SK-N-SH (cell line): ENCODE results near the gene PCDHA13. TPM values are rescaled to one million over a fixed set of nuclear protein-coding genes. Genes with fewer than 3 reads are reported as not detected.

Experiments used
- CTCF ChIA-PET: fragments of 300-600, 350-600 bp; formaldehyde crosslinking; extraction: SDS; loops from one replicate; lab custom pipeline; 2021; lab: Yijun Ruan, JAX
- POLR2A ChIA-PET: fragments of 350-600 bp; sonication (Branson Sonifier 250); formaldehyde crosslinking; extraction: SDS; loops from one replicate; lab custom pipeline; 2020; ENCODE audit warnings: antibody characterized with exemption, inconsistent platforms; lab: Yijun Ruan, JAX
- DNase-seq: peaks from one replicate; pipeline ENCODE4 v3.0.0; 2012
- H2AFZ ChIP-seq: fragments of 200-600 bp; sonication (generic); 2 replicates; pipeline ENCODE4 v1.8.1; 2016; ENCODE audit warnings: antibody characterized with exemption, mild to moderate bottlenecking, low read depth
- H3F3A ChIP-seq: fragments of 200-600 bp; sonication (generic); replicated peaks from 2 replicates; pipeline ENCODE3; 2016; ENCODE audit warnings: antibody characterized with exemption, mild to moderate bottlenecking; ENCODE audit not compliant: insufficient read depth
- H3K27ac ChIP-seq, 2 experiments: fragments of 200-500 bp in 1 of 2; fragments of 200-600 bp in 1 of 2; sonication (Bioruptor generic) in 1 of 2; sonication (generic), shearing (Covaris generic) in 1 of 2; 2 replicates each; pipeline versions ENCODE4 v1.5.1 to v1.6.1; 2014 to 2016; ENCODE audit warnings: low read depth in 2 of 2, inconsistent platforms in 1 of 2, low read length in 1 of 2, mild to moderate bottlenecking in 1 of 2, mixed read lengths in 1 of 2
- H3K27me3 ChIP-seq: fragments of 200-600 bp; sonication (generic), shearing (Covaris generic); 2 replicates; pipeline ENCODE4 v1.6.1; 2016; ENCODE audit warnings: mixed run types; ENCODE audit not compliant: insufficient read depth
- H3K36me3 ChIP-seq, 2 experiments: fragments of 200-500 bp in 1 of 2; fragments of 200-600 bp in 1 of 2; sonication (Bioruptor generic) in 1 of 2; sonication (generic) in 1 of 2; replicated peaks in 1 of 2; 2 replicates each; pipeline versions ENCODE3 to v1.5.1; 2014 to 2016; ENCODE audit warnings: low read length in 1 of 2, mild to moderate bottlenecking in 1 of 2; ENCODE audit not compliant: insufficient read depth in 2 of 2, control insufficient read depth in 1 of 2
- H3K4me1 ChIP-seq, 2 experiments: fragments of 200-500 bp in 1 of 2; fragments of 200-600 bp in 1 of 2; sonication (Bioruptor generic) in 1 of 2; sonication (generic), shearing (Covaris generic) in 1 of 2; 2 replicates each; pipeline versions ENCODE4 v1.5.1 to v1.6.1; 2014 to 2016; ENCODE audit warnings: low read depth in 1 of 2, low read length in 1 of 2, mixed run types in 1 of 2; ENCODE audit not compliant: insufficient read depth in 2 of 2, control insufficient read depth in 1 of 2
- H3K4me2 ChIP-seq: fragments of 200-600 bp; sonication (generic), shearing (Covaris generic); 2 replicates; pipeline ENCODE4 v1.6.1; 2017; ENCODE audit warnings: mixed run types
- H3K4me3 ChIP-seq, 2 experiments: fragments of 200-500 bp in 1 of 2; fragments of 200-600 bp in 1 of 2; sonication (Bioruptor generic) in 1 of 2; sonication (generic), shearing (Covaris generic) in 1 of 2; 2 replicates each; pipeline versions ENCODE4 v1.5.1 to v1.8.1; 2014 to 2016; ENCODE audit warnings: low read depth in 2 of 2, inconsistent platforms in 1 of 2, low read length in 1 of 2, mild to moderate bottlenecking in 1 of 2, mixed read lengths in 1 of 2, moderate library complexity in 1 of 2
- H3K79me2 ChIP-seq: fragments of 200-600 bp; sonication (generic); 2 replicates; pipeline ENCODE4 v1.8.1; 2017; ENCODE audit warnings: mild to moderate bottlenecking; ENCODE audit not compliant: insufficient read depth
- H3K9ac ChIP-seq: fragments of 200-600 bp; sonication (generic); 2 replicates; pipeline ENCODE4 v1.6.1; 2017; ENCODE audit warnings: mixed run types
- H3K9me2 ChIP-seq: fragments of 200-600 bp; sonication (generic); 2 replicates; pipeline ENCODE4 v1.6.1; 2017; ENCODE audit warnings: mixed run types
- H3K9me3 ChIP-seq: fragments of 200-600 bp; sonication (generic); 2 replicates; pipeline ENCODE4 v1.6.1; 2017; ENCODE audit warnings: mixed run types, mild to moderate bottlenecking, moderate library complexity
- H4K20me1 ChIP-seq: fragments of 200-600 bp; sonication (generic); 2 replicates; pipeline ENCODE4 v1.6.1; 2017; ENCODE audit warnings: mild to moderate bottlenecking, mixed run types; ENCODE audit not compliant: insufficient read depth
- EP300 ChIP-seq, 2 experiments: IDR thresholded peaks; 2 replicates each; pipeline versions ENCODE4 v1.4.0 to v1.6.1; 2012; ENCODE audit warnings: borderline replicate concordance in 1 of 2, low read depth in 1 of 2, low read length in 1 of 2
- FOXJ3 ChIP-seq: sonication (generic); formaldehyde crosslinking; IDR thresholded peaks from 2 replicates; pipeline ENCODE4 v1.5.1; 2020; ENCODE audit warnings: mild to moderate bottlenecking, missing genetic modification reagents
- GABPA ChIP-seq: IDR thresholded peaks from 2 replicates; pipeline ENCODE4 v1.4.0; 2012; ENCODE audit warnings: low read depth, mild to moderate bottlenecking
- GATA2 ChIP-seq: sonication (generic); formaldehyde crosslinking; IDR thresholded peaks from 2 replicates; pipeline ENCODE4 v1.5.0; 2020; ENCODE audit warnings: mild to moderate bottlenecking, missing genetic modification reagents
- JUND ChIP-seq: IDR thresholded peaks from 2 replicates; pipeline ENCODE4 v1.4.0; 2012
- MEF2A ChIP-seq: IDR thresholded peaks from 2 replicates; pipeline ENCODE4 v1.4.0; 2012; ENCODE audit warnings: low read depth, borderline replicate concordance
- NFIC ChIP-seq: IDR thresholded peaks from 2 replicates; pipeline ENCODE4 v1.4.0; 2012; ENCODE audit warnings: borderline replicate concordance
- RCOR1 ChIP-seq: fragments of 150-350 bp; IDR thresholded peaks from 2 replicates; pipeline ENCODE4 v1.6.1; 2017; ENCODE audit warnings: antibody characterized with exemption, low read length
- RFX5 ChIP-seq: IDR thresholded peaks from 2 replicates; pipeline ENCODE4 v1.6.1; 2012; ENCODE audit warnings: mild to moderate bottlenecking, improper control_type of control experiment, low read length
- RXRA ChIP-seq: IDR thresholded peaks from 2 replicates; pipeline ENCODE4 v1.4.0; 2012; ENCODE audit warnings: low read depth, mild to moderate bottlenecking, borderline replicate concordance
- SIN3A ChIP-seq: IDR thresholded peaks from 2 replicates; pipeline ENCODE4 v1.6.1; 2012; ENCODE audit warnings: low read depth, mild to moderate bottlenecking, low read length, moderate library complexity, borderline replicate concordance
- SMC3 ChIP-seq: IDR thresholded peaks from 2 replicates; pipeline ENCODE4 v1.6.1; 2012; ENCODE audit warnings: low read depth, low read length, improper control_type of control experiment
- TAF1 ChIP-seq: IDR thresholded peaks from 2 replicates; pipeline ENCODE4 v1.6.1; 2012; ENCODE audit warnings: low read depth, mild to moderate bottlenecking, low read length, moderate library complexity, borderline replicate concordance
- TCF12 ChIP-seq: IDR thresholded peaks from 2 replicates; pipeline ENCODE4 v1.4.0; 2012
- ZBTB33 ChIP-seq: IDR thresholded peaks from 2 replicates; pipeline ENCODE4 v1.4.0; 2012; ENCODE audit warnings: low read depth, borderline replicate concordance
- WGBS: methylation state at CpG from one replicate; pipeline ENCODE4 v1.1.6; 2017; ENCODE audit warnings: low lambda C conversion rate; 5-methylcytosine and 5-hydroxymethylcytosine counted together
- polyA plus RNA-seq, 3 experiments: library from polyadenylated mRNA; depleted of rRNA; stranded (reverse); fragments of >200 nt; gene quantifications; 2 replicates each; pipeline ENCODE4 v1.2.3, GENCODE V29; 2012
- TF ChIP-seq, protein P1 (sequence below): fragments of 150-350 bp; IDR thresholded peaks from 2 replicates; pipeline ENCODE4 v1.6.1; 2016; ENCODE audit warnings: mild to moderate bottlenecking, low read depth, low read length
- TF ChIP-seq, protein P2 (sequence below): IDR thresholded peaks from 2 replicates; pipeline ENCODE4; 2012
- TF ChIP-seq, protein P3 (sequence below): fragments of 150-350 bp; IDR thresholded peaks from 2 replicates; pipeline ENCODE4 v1.6.1; 2017; ENCODE audit warnings: antibody characterized with exemption, low read length, low read depth, borderline replicate concordance

Gene PCDHA13
- polyA plus RNA-seq, 1 of the 3 experiments (the other 2 are of a cell fraction) = not detected

- TF ChIP-seq, protein P1, sequence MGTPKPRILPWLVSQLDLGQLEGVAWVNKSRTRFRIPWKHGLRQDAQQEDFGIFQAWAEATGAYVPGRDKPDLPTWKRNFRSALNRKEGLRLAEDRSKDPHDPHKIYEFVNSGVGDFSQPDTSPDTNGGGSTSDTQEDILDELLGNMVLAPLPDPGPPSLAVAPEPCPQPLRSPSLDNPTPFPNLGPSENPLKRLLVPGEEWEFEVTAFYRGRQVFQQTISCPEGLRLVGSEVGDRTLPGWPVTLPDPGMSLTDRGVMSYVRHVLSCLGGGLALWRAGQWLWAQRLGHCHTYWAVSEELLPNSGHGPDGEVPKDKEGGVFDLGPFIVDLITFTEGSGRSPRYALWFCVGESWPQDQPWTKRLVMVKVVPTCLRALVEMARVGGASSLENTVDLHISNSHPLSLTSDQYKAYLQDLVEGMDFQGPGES = no peak
- TF ChIP-seq RFX5 (peak; percentile 73), TCF12 (no peak), EP300 (IDR thresholded peaks at IDR 0.05; ENCODE audit: borderline replicate concordance in 1 of 2, low read depth in 1 of 2, low read length in 1 of 2) (no peak), MEF2A (no peak), NFIC (no peak), FOXJ3 (CRISPR knock-in tag) (no peak), SMC3 (peak; percentile 65), GATA2 (no peak), SIN3A (no peak), RCOR1 (peak; percentile 43; the same call in 1 of the 2 replicates), JUND (no peak)
- TF ChIP-seq, protein P2, sequence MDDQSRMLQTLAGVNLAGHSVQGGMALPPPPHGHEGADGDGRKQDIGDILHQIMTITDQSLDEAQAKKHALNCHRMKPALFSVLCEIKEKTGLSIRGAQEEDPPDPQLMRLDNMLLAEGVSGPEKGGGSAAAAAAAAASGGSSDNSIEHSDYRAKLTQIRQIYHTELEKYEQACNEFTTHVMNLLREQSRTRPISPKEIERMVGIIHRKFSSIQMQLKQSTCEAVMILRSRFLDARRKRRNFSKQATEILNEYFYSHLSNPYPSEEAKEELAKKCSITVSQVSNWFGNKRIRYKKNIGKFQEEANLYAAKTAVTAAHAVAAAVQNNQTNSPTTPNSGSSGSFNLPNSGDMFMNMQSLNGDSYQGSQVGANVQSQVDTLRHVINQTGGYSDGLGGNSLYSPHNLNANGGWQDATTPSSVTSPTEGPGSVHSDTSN = no peak
Observed at GRCh38 chr5:140840978-140841962, 40.7 kb upstream of the PCDHA13 start, which contains the start of gene PCDHA8 (continued).

- H2AFZ ChIP-seq = no peak overlapping the region
- no peaks in the 10 kb centered on the region for H3K9me3 ChIP-seq
- TF ChIP-seq RFX5 = no peak
- no peak for TF ChIP-seq RXRA
- TF ChIP-seq RCOR1 = no peak
- no peak for TF ChIP-seq TAF1
- TF ChIP-seq TCF12 = no peak
- TF ChIP-seq SMC3 = no peak
- TF ChIP-seq ZBTB33 = no peak
- TF ChIP-seq, protein P3, sequence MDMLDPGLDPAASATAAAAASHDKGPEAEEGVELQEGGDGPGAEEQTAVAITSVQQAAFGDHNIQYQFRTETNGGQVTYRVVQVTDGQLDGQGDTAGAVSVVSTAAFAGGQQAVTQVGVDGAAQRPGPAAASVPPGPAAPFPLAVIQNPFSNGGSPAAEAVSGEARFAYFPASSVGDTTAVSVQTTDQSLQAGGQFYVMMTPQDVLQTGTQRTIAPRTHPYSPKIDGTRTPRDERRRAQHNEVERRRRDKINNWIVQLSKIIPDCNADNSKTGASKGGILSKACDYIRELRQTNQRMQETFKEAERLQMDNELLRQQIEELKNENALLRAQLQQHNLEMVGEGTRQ = no peak
- no peak for TF ChIP-seq GABPA
- no peak for TF ChIP-seq JUND
- CTCF ChIA-PET = interaction anchor here (0.8 to 4.9 kb wide), 6 partner anchors 19 to 307 kb away, joined by 3 to 189 read pairs (median 18); partner anchors contain the start of genes PCDHA1, PCDHA4 and PCDHB6
- no peak overlapping the region for H3K27ac ChIP-seq
- no peaks in the 10 kb centered on the region for H3K36me3 ChIP-seq
- H3K27me3 ChIP-seq = no peaks in the 10 kb centered on the region
- POLR2A ChIA-PET = no interaction called here
- 91% methylated on average over 18 of the region's 87 CpGs for WGBS
- H3K4me1 ChIP-seq = no peaks in the 10 kb centered on the region
- no peaks in the 10 kb centered on the region for H3K9me2 ChIP-seq
- no peaks in the 10 kb centered on the region for H3F3A ChIP-seq
- no peak overlapping the region for H3K4me3 ChIP-seq
- H4K20me1 ChIP-seq = no peaks in the 10 kb centered on the region
- H3K4me2 ChIP-seq = no peak overlapping the region
- DNase-seq = no peak
- no peaks in the 10 kb centered on the region for H3K79me2 ChIP-seq
- no peak overlapping the region for H3K9ac ChIP-seq
Observed at GRCh38 chr5:140842798-140843733, 38.9 kb upstream of the PCDHA13 start.
